ENCODE results near the gene GPC2.
A peak's percentile ranks its signal among the peaks of the same experiment; 100 is the strongest.
"Not testable (repeated sequence)": the region's sequence is repeated elsewhere in the genome, so short reads cannot be mapped to it uniquely, and the experiment has no call there.

The GPC2 gene, protein sequence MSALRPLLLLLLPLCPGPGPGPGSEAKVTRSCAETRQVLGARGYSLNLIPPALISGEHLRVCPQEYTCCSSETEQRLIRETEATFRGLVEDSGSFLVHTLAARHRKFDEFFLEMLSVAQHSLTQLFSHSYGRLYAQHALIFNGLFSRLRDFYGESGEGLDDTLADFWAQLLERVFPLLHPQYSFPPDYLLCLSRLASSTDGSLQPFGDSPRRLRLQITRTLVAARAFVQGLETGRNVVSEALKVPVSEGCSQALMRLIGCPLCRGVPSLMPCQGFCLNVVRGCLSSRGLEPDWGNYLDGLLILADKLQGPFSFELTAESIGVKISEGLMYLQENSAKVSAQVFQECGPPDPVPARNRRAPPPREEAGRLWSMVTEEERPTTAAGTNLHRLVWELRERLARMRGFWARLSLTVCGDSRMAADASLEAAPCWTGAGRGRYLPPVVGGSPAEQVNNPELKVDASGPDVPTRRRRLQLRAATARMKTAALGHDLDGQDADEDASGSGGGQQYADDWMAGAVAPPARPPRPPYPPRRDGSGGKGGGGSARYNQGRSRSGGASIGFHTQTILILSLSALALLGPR

DNA sequence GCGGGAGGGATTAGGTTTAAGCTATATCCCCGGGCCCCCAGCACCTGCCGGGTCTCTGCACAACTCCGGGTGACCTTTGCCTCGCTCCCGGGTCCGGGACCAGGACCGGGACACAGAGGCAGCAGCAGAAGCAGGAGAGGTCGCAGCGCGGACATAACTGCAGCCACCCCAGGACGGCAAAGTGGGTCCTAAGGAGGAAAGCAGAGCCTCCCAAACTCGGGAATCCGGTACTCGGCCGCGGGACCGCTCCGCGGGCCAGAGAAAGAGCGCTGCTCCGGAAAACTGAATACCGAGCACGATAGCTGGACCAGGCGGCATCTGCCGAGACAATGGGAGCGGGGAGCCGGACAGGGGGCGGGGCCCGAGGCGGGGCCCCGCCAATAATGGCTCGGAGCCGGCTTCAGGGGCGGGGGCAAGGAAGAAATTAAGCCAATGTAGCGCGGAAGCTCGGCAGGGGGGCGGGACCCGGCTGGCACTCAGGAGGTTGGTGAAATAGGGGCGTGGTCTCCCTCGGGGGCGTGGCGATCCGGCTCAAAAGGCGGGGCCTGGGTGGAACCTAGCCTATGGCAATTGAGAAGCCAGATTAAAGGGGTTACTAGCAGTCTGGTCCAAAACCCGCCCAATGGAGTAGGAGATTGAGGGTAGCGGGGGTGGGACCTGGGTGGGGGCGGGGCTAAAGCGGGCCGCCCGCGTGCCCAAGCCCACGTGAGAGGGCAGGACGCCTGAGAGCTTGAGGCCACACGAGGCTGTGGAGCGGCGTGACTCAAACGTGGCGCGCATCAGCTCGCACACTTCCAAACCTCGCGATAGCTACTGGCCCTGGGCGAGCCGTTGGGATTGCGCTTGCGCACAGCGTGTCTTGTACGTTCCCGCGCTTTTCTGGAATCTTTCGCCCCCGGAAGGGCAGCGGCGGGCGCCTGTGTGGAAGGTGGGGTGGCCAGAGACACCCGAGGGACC is at the start of gene GPC2, which contains the start of gene STAG3:
Gene GPC2 (minus strand): TSS at position 337 of the 957 bp plus-strand sequence. CDS start 182 bp downstream, at position 155.
Gene STAG3 (plus strand): TSS at position 874 of the 957 bp plus-strand sequence. CDS start 2,639 bp downstream, outside the sequence.
- DNase-seq: peak; percentile 99

DNA sequence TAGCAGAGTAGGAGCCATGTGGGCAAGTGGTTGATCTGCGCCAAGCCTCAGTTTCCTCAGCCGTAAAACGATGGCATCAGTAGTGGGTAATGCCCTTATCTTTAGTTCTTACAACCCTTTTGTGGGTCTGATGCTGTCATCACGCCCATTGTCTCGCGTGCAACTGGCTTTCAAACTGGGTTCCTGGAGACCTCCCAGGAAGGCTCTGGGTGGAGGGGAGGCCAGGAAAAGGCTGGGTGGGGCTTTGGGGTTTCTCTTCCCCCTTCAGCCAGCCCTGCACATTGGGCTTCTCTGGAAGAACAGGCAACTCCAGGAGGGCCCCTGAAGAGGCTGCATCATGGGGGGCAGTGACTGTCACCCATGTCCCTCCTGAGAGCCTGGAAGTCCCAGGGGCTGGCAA is 47.7 kb upstream of the GPC2 start:
- DNase-seq: not testable (repeated sequence)

DNA sequence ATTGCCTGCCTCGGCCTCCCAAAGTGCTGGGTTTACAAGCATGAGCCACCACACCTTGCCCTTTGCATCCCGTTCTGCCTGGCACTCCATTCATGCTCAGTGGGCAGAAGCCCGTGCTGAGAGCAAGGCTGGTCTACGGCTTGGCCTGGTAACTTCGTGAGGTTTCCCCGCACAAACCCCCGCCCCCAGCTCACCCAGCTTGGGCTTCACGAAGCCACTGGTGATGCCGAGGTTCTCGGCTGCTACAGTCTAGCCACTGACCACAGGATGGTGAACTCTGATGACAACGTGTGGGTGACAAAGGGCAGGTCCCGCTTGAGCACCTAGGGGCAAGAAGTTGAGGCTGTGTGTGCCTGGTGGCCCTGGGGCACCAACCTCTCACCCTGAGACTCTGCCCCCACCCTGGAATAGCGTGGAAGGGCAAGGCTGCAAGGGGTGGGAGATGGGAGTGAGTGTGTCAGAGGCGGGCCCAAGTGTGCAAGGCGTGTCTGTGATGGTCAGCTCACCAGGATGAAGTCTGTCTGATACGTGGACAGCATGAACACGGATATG is 46.3 kb upstream of the GPC2 start:
- DNase-seq: not testable (repeated sequence)

DNA sequence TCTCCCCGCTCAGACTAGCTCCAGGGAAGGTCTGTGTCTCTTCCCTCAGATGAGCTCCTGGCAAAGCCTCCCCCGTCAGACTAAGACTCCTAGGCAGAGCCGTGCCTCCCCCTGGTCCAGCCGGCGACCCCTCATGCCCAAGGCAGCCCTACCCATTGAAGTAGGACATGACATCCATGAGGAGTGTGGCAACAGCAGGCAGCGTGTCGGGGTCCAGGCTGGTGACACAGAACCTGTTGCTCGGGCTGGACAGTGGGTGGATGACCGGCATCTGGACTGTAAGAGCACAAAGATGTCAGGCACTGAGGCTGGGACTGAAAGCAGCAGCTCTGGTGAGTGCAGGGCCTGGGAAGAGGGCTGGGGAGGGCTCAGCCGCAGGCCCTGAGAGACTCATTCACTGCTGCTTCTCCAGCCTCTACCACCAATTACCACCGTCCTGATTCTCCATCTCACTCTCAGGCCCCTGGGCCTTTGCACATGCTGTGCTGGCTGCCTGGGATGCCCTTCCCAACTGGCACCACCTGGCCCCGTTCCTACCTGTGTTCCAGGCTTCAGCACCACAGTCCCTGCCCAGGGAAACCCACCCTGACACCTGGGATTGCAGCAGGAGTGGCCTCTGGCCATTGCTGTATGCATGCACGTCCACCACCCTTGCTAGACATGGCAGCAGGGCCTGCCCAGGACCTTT is 45.4 kb upstream of the GPC2 start:
- no peak for DNase-seq

DNA sequence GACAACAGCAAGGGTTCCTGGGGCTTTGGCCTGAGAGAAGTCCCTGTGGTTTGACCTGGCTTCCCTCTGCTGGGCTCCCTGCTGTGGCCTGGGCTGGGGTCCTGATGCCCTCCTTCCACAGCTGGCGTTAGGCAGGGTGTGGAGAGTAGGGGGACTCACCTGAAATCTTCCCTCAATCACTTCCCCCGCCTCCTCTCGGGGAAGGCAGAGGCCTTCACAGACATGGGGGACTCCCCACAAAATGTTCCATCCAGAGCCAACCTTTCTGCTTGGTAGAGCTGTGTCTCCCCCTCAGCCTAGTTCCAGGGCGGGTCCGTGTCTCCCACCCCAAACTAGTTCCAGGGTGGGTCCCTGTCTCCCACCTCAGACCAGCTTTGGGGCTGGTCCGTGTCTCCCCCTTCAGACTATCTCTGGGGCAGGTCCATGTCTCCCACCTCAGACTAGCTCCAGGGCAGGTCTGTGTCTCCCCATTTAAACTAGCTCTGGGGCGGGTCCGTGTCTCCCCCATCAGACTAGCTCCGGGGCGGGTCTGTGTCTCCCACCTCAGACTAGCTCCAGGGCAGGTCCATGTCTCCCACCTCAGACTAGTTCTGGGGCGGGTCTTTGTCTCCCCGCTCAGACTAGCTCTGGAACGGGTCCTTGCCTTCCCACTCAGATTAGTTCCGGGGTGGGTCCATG is 44.7 kb upstream of the GPC2 start:
- DNase-seq: no peak

DNA sequence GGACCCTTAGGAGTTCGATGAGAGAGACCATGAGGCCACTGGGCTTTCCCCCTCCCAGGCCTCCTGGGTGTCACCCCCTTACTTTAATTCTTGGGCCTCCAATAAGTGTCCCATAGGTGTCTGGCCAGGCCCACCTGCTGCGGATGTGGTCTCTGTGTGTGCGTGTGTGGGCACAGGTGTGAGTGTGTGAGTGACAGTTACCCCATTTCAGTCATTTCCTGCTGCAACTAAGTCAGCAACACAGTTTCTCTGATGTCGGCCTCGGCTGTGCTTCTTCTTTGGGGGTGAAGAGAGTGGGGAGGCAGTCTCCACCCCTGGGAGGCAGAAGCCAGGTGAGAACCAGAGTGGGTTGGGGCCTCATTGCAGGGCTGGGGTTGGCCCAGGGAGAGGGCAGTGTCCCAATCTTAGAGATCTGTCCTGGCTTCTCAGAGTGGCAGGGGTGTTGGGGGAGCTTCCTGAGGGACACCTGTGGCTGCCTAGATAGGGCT is 44.1 kb upstream of the GPC2 start:
- no peak for DNase-seq

DNA sequence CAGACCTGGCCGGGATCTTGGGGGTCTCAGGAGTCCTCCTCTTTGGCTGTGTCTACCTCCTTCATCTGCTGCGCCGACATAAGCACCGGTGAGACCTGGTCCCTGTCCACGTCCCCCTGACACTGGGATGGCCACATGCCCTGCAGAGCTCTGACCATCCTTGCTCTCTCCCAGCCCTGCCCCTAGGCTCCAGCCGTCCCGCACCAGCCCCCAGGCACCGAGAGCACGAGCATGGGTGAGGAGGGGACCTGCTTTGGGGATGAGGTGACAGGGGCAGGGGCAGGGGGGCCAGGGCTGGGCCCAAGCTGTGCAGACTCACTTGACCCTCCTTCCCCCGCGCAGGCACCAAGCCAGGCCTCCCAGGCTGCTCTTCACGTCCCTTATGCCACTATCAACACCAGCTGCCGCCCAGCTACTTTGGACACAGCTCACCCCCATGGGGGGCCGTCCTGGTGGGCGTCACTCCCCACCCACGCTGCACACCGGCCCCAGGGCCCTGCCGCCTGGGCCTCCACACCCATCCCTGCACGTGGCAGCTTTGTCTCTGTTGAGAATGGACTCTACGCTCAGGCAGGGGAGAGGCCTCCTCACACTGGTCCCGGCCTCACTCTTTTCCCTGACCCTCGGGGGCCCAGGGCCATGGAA is 43.5 kb upstream of the GPC2 start:
- no peak for DNase-seq

DNA sequence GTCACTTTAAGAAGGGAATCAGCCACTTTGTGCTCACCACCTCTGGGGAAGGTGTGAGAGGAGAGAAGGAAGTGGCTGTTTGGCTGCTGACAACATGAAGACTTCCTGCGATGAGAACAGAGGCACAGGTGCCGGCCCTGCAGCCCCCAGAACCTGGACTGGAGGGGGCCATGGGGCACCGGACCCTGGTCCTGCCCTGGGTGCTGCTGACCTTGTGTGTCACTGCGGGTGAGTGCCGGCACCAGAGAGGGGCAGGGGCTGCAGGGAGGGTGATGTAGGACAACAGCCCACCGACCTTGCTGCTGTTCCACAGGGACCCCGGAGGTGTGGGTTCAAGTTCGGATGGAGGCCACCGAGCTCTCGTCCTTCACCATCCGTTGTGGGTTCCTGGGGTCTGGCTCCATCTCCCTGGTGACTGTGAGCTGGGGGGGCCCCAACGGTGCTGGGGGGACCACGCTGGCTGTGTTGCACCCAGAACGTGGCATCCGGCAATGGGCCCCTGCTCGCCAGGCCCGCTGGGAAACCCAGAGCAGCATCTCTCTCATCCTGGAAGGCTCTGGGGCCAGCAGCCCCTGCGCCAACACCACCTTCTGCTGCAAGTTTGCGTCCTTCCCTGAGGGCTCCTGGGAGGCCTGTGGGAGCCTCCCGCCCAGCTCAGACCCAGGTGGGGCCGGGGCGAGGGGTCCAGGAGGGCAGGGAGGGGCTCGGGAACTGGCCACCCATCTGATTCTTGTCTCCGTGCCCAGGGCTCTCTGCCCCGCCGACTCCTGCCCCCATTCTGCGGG is 42.8 kb upstream of the GPC2 start, which contains the start of gene PVRIG:
Gene PVRIG (plus strand): TSS at position 149 of the 785 bp plus-strand sequence. CDS start 22 bp downstream, at position 171.
- not testable (repeated sequence) for DNase-seq

DNA sequence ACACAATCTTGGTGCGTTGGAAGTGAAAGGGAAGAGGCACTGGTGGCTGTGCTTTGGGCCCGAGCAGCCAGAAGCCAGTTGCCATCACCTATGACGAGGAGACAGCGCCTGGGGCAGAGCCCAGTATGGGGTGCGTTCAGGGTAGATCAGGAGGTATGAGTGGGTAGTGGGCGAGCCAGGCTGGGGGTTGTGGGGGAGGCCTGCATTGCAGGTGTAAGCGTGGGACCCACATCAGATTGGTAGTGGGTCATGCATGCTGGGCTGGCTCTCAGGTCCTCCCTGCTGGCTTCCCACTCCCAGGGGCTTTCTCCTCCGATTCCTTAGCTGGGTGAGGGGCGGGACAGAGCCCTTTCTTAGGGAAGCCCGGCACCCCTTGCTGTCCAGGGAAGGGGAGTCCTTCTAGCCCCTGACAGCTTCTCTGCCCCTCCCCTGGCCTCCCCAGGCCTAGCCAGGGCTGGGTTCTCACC is 42.1 kb upstream of the GPC2 start:
- no peak for DNase-seq

DNA sequence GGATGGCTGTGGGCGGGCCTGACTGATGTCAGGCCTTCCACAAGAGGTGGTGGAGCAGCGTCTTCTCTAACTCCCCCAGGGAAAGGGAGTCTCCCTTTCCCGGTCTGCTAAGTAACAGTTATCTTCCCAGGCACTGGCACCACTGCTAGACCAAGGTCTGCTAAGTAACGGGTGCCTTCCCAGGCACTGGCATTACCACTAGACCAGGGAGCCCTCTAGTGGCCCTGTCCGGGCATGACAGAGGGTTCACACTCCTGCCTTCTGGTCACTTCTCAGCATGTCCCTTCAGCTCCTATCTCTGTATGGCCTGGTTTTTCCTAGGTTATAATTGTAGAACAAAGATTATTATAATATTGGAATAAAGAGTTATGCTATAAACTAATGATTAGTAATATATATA is 40.8 kb upstream of the GPC2 start:
- DNase-seq: peak; percentile 75

DNA sequence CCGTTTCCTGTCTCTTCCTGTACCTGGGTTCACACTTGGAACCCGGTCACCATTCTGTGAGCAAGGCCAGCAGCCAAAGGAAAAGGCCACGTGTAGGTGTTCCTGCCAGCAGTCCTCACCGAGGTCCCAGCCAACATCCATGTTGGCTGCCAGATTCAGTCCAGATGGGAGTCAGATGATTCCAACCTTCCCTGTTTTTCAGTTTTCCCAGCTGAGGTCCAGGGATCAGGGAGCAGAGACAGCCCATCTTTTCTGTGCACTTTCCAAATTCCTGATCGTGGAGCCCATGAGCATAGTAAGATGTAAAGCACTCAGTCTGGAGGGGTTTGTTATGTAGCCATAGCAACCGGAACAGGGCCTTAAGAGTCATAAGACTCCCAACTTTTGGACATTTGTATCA is 38.7 kb upstream of the GPC2 start:
- DNase-seq: no peak

DNA sequence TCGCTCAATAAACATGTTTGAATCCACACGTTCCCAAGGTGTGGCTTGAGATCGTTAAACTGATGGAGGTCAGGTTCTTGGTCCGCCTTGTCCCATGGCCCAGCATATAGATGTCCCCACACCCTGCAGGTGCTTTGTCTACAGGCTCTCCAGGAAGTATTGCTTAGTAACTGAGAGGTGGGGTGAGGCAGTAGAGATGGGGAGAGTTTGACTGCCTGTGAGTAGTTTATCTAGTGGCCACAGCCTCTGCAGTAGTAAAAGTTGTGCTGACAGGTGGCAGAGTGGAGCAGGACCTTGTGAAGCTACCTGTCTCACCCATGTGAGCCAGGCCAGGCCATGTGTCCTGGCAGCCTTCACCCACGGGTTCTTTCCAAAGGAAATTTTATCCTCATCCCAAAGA is 37.2 kb upstream of the GPC2 start:
- not testable (repeated sequence) for DNase-seq

DNA sequence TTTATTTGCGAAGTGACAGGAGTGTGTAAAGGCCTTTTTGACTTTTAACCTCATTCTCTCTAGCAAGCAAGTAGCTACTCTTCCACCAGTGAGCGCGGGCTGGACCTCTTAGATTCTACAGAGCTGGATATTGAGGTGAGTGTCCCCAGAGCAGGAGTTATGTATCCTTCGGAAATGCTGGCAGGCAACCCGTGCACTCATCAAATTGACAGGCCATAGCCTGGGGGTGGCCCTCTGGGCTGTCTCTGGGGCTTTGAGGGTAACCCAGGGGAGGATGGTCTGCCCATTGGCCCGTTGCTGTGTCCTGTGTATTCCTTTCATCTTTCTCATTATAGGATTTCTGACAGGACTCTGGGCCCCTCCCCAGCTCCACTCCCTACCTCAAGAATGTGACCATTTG is 36.5 kb upstream of the GPC2 start:
- no peak for DNase-seq

DNA sequence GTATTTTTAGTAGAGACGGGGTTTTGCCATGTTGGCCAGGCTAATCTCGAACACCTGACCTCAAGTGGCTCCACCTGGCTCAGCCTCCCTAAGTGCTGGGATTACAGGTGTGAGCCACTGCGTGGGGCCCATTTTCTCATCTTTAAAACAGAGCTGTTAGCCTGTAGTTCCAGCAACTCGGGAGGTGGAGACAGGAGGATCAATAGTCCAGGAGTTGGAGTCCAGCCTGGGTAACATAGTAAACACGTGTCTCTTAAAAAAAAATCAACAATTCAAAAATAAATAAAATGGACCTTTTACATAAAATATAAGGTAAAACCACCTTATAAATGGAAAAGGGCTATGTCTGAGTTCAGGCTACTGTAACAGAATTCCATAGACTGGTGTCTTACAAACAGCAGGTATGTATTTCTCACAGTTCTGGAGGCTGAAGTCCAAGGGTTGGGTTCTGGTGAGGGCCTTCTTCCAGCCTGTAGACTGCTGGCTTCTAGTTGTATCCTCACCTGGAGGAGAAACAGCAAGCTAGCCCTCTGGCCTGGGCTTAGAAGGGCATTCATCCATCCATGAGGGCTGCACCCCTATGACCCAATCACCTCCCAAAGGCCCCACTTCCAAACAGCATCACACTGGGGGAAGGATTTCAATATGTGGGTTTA is 35.6 kb upstream of the GPC2 start:
- DNase-seq: no peak

DNA sequence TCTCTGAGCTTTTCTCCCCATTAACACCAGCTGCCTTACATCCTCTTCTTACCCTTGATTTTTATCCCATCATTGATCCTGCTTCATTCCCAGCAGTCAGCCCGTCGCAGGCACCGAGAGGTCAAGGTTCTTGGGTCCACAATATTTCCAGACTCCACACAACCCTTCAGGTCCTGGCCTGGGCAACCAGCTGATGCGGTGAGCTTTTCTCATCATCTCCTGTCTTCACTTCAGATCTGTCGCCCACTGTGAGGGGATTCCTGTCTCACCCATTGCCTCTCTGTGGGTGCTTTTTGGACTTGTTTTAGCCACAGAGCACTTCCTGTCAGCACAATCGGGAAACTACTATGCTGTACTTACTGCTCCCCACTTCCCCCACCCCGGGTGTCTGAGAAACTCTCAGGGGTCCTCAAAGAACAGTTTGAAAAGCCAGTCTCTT is 34.2 kb upstream of the GPC2 start:
- no peak for DNase-seq

DNA sequence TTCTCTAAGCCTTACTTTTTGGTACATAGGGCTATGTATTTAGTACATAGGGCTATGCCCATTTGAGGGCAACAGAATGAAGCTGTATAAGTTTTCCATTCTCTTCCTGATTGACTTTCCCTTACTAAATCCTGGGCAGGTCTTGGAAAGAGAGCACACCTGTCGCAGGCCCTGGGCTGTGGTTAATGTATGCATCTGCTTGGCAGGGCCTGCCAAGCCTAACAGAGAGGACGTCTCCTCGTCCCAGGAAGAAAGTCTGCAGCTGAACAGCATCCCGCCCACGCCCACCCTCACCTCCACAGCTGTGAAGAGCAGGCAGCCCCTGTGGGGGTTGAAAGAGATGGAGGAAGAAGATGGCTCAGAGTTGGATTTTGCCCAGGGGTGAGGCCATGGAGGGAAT is 33.6 kb upstream of the GPC2 start:
- DNase-seq: no peak

DNA sequence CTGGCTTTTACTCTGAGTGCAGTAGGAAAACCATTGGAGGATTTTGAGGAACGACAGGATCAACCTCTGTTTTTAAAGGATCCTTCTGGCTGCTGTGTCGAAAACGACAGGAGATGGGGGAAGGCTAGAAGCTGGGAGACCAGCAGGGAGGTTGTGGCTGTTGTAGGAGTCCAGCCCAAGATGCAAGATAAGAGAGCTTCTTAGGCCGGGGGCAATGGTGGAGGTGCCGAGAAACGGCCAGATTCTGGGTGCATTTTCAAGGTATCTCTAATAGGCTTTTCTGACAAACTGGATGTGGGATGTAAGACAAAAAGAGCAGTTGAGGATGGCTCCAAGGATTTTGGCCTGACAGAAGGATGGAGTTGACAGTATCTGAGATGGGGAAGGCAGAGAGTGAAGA is 32.3 kb upstream of the GPC2 start:
- DNase-seq: no peak

DNA sequence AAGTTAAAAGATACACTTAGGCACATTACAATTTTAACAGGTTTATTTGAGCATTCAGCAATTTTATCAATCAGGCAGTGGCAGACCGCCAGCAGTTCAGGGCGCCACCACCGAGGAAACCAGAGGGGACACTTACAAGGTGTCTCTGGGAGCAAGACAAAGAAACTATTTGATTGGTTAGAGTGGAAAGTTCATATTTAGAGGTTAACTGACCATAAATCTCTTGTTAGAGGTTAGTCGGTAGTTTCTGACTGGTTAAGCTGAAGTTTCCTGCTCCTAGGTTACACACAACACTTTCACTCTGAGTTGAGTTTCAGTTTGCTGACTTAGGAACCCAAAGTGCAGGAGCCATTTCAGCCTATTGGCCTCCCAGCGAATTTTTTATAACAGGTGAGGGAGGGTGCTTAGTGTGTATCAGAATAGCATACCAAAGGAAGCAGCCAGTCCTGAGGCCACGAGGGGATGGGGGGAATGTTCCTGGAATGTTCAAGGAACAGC is 31.8 kb upstream of the GPC2 start:
- DNase-seq: no peak

DNA sequence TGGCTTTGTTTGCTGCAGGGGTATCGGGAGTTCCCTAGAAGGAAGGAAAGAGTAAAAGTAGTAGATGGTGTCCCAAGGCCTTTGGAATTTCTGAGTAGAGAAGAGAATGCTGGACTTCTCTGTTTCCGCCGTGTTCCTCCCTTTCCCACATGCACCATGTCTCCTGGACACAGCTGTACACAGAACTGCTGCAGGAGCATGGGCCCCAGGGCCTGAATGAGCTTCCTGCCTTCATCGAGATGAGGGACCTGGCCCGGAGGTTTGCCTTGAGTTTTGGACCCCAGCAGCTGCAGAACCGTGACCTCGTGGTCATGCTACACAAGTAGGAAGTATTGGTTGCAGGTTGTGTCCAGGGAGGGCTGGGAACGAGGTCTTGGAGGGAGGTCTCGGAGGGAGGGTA is 27.3 kb upstream of the GPC2 start:
- DNase-seq: no peak
